Nephron (organoid): Measurements from ENCODE around the gene PROSER1.

Experiments used
- H3K27ac Mint-ChIP-seq, 3 experiments: 2 replicates each; pipeline ENCODE4 v1.8.0; 2020; ENCODE audit warnings: mixed read lengths in 3 of 3, mild to moderate bottlenecking in 2 of 3, moderate library complexity in 1 of 3
- H3K27me3 Mint-ChIP-seq: 2 replicates; pipeline ENCODE4 v1.8.0; 2021; ENCODE audit warnings: low read depth, mild to moderate bottlenecking, moderate library complexity, mixed read lengths
- H3K36me3 Mint-ChIP-seq: 2 replicates; pipeline ENCODE4 v1.8.0; 2020; ENCODE audit warnings: low read depth, mixed read lengths
- H3K4me1 Mint-ChIP-seq: 2 replicates; pipeline ENCODE4 v1.8.0; 2020; ENCODE audit warnings: mixed read lengths
- H3K4me3 Mint-ChIP-seq, 3 experiments: 2 replicates each; pipeline ENCODE4 v1.8.0; 2020; ENCODE audit warnings: mild to moderate bottlenecking in 3 of 3, mixed read lengths in 3 of 3, moderate library complexity in 2 of 3
- H3K9me3 Mint-ChIP-seq: 2 replicates; pipeline ENCODE4 v1.8.0; 2020; ENCODE audit warnings: mixed read lengths
- TF ChIP-seq, protein P1 (sequence below), 3 experiments: fragments of 200-600 bp; sonication (generic); IDR thresholded peaks; one replicate each; pipeline ENCODE4 v1.5.0; 2021; ENCODE audit warnings: antibody characterized with exemption in 3 of 3; ENCODE audit not compliant: unreplicated experiment in 3 of 3

Gene PROSER1

DNA sequence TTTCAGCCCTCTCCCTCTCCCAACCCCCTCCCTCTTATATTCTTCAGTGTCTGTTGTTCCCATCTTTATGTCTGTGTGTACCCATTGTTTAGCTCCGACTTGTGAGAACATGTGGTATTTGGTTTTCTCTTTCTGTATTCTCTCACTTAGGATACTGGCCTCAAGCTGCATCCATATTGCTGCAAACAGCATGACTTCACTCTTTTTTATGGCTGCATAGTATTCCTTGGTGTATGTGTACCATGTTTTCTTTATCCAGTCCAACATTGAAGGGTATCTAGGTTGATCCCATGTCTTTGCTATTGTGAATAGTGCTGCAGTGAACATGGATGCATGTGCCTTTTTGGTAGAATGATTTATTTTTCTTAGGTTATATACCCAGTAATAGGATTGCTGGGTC is 18.1 kb upstream of the PROSER1 start:
- no peaks in the 10 kb centered on the region for H3K27me3 Mint-ChIP-seq

DNA sequence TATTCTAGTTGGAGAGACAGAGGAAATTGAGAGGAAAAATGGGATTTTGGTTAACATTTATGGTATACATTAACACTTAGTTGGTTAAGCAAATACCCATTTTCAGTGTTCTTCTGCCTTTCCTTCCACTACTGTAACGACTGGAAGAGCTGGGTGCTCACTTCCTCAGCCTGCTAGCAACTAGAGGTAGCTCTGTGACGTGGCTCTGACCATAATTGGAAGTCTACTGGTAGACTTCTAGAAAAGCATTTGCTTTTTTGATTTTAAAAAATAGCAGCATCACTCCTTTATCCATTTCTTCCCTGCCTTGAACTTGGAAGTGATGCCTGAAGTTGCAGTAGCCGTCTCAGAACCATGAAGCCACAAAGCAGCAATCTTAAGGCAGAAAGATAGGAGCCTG is 16.2 kb upstream of the PROSER1 start:
- H3K4me3 Mint-ChIP-seq, result peak overlapping the region in 1 of 3 experiments; percentile 57

More for the DNA sequence above, 18.1 kb upstream of the PROSER1 start:
- TF ChIP-seq, protein P1, sequence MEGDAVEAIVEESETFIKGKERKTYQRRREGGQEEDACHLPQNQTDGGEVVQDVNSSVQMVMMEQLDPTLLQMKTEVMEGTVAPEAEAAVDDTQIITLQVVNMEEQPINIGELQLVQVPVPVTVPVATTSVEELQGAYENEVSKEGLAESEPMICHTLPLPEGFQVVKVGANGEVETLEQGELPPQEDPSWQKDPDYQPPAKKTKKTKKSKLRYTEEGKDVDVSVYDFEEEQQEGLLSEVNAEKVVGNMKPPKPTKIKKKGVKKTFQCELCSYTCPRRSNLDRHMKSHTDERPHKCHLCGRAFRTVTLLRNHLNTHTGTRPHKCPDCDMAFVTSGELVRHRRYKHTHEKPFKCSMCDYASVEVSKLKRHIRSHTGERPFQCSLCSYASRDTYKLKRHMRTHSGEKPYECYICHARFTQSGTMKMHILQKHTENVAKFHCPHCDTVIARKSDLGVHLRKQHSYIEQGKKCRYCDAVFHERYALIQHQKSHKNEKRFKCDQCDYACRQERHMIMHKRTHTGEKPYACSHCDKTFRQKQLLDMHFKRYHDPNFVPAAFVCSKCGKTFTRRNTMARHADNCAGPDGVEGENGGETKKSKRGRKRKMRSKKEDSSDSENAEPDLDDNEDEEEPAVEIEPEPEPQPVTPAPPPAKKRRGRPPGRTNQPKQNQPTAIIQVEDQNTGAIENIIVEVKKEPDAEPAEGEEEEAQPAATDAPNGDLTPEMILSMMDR (IDR thresholded peaks at IDR 0.05; ENCODE audit: unreplicated experiment in 3 of 3), result no peak
- Mint-ChIP-seq H3K36me3 (peaks cover 35% of the 10 kb centered on the region), H3K4me1 (peaks cover 4% of the 10 kb centered on the region), H3K9me3 (peaks cover 37% of the 10 kb centered on the region), H3K27ac (no peak overlapping the region), H3K4me3 (peak overlapping the region in 1 of 3 experiments; percentile 52)

DNA sequence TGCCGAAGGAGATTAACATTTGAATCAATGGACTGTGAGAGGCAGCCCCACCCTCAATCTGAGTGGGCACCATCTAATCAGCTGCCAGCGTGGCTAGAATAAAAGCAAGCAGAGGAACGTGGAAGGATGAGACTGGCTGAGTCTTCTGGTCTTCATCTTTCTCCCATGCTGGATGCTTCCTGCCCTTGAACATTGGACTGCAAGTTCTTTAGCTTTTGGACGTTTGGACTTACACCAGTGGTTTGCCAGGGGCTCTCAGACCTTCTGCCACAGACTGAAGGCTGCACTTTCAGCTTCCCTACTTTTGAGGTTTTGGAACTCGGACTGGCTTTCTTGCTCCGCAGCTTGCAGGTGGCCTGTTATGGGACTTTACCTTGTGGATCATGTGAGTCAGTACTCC is 15.1 kb upstream of the PROSER1 start:
- TF ChIP-seq, protein P1 (IDR thresholded peaks at IDR 0.05; ENCODE audit: unreplicated experiment in 3 of 3), result no peak
- Mint-ChIP-seq H3K9me3 (peaks cover 17% of the 10 kb centered on the region), H3K27me3 (no peaks in the 10 kb centered on the region), H3K27ac (peak overlapping the region in 1 of 3 experiments; percentile 67), H3K4me1 (peaks cover 8% of the 10 kb centered on the region), H3K36me3 (peaks cover 18% of the 10 kb centered on the region), H3K4me3 (peak overlapping the region in 1 of 3 experiments; percentile 54)

More for the DNA sequence above, 16.2 kb upstream of the PROSER1 start:
- Mint-ChIP-seq H3K9me3 (peaks cover 24% of the 10 kb centered on the region), H3K27ac (no peak overlapping the region), H3K4me1 (peaks cover 5% of the 10 kb centered on the region), H3K27me3 (no peaks in the 10 kb centered on the region), H3K36me3 (peaks cover 18% of the 10 kb centered on the region)
- TF ChIP-seq, protein P1 (IDR thresholded peaks at IDR 0.05; ENCODE audit: unreplicated experiment in 3 of 3), result no peak

DNA sequence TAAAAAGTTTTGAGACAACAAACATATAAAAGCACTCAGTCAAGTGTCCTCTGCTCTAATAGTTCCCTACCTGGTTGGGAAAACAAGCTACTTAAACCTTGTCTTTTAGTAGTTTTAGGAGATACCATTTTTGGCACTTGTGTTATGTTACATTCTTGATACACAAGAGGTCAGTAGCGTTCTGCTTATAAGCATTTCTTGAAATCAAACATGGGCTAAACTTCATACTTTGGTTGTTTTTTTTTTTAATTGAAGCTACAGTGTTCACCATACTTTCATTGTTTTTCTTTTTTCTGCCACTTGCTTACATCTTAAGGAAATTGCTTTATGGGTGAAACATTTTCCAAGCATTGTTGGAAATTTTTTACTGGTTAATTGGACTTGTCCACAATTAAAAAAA is 13.3 kb upstream of the PROSER1 start:
- TF ChIP-seq, protein P1 (IDR thresholded peaks at IDR 0.05; ENCODE audit: unreplicated experiment in 3 of 3), result peak; percentile 55 to 65 (median 57)
- H3K27me3 Mint-ChIP-seq, result no peaks in the 10 kb centered on the region
- no peak overlapping the region for H3K4me3 Mint-ChIP-seq
- H3K4me1 Mint-ChIP-seq, result peaks cover 8% of the 10 kb centered on the region
- peaks cover 3% of the 10 kb centered on the region for H3K36me3 Mint-ChIP-seq
- H3K27ac Mint-ChIP-seq, result peak overlapping the region in 1 of 3 experiments; percentile 34
- no peaks in the 10 kb centered on the region for H3K9me3 Mint-ChIP-seq

DNA sequence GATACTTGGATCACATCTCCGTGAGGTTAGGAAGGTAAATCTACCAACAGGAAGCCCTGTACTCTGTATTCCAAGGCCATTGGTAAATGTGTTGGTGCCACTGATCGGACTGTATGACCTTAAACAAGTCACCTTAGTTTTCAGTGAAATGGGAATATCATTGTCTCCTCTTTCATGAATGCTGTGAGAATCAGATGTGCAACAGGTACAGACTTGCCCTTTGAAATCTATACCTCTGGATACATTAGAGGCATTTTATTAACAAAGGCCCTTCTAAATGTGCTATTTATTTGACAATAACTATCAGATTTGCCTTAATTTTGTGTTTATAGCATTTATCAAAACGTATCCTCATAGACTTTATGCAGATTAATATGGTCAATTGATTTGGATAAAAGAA is 11.4 kb upstream of the PROSER1 start:
- Mint-ChIP-seq H3K9me3 (no peaks in the 10 kb centered on the region), H3K36me3 (peaks cover 10% of the 10 kb centered on the region), H3K27me3 (no peaks in the 10 kb centered on the region), H3K27ac (no peak overlapping the region), H3K4me3 (no peak overlapping the region), H3K4me1 (peaks cover 8% of the 10 kb centered on the region)
- TF ChIP-seq, protein P1 (IDR thresholded peaks at IDR 0.05; ENCODE audit: unreplicated experiment in 3 of 3), result no peak

DNA sequence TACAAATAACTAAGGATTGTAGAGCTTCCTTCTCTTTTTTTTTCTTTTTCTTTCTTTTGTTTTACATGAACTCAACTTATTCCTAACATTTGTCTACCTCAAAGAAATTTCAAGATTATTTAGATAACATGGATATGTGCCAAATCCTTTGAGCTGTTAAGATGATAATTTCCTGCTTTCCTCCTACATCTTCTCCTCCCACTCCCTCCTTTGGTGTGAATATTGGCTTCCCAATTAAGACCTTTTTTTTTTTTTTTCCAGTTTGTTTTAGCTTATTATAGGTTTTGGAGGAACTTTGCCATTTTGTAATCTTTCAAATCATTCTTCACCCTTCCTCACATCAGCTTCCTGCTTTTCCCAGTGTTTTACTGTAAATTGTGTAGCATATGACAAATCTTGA is 10.9 kb upstream of the PROSER1 start:
- H3K36me3 Mint-ChIP-seq, result peaks cover 15% of the 10 kb centered on the region
- TF ChIP-seq, protein P1 (IDR thresholded peaks at IDR 0.05; ENCODE audit: unreplicated experiment in 3 of 3), result no peak
- no peaks in the 10 kb centered on the region for H3K9me3 Mint-ChIP-seq
- H3K27ac Mint-ChIP-seq, result no peak overlapping the region
- H3K4me1 Mint-ChIP-seq, result peaks cover 8% of the 10 kb centered on the region
- no peaks in the 10 kb centered on the region for H3K27me3 Mint-ChIP-seq
- H3K4me3 Mint-ChIP-seq, result no peak overlapping the region
